Measurements from ENCODE around the gene E2F3.

The E2F3 gene

GRCh38 chr6:20538131-20538662 lies 136.5 kb downstream of the E2F3 start:
- no peak for DNase-seq

GRCh38 chr6:20538907-20539306 lies 137.2 kb downstream of the E2F3 start:
- DNase-seq, result no peak

GRCh38 chr6:20539387-20539786 lies 137.7 kb downstream of the E2F3 start:
- no peak for DNase-seq

- DNase-seq, result no peak
These were observed 139.0 kb downstream of the E2F3 start for GRCh38 chr6:20540683-20541082.

DNA sequence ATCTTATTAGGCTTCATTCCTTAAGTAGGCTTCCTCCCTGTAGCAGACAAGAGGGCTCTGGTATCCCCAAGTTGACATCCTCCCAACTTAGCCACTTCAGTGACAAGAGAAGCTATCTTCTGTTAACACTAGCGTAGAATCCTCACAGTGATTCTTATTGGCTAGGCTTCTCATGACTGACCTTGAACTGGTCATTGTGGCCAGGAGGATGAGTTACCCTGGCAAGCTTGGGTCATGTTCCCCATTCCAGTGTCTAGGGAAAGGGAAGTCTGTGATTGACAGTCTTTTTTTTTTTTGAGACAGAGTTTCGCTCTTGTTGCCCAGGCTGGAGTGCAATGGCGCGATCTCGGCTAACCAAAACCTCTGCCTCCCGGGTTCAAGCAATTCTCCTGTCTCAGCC lies 139.7 kb downstream of the E2F3 start:
- DNase-seq, result no peak

GRCh38 chr6:20542927-20543602 lies 141.4 kb downstream of the E2F3 start:
- no peak for DNase-seq
